Peyer's patch (tissue), 4 donors: ENCODE data around the gene METTL4.

Experiments
- CTCF ChIP-seq, 6 experiments: fragments of 450-650 bp in 4 of 6; fragments of 200-600 bp in 2 of 6; sonication (generic) in 1 of 6; IDR thresholded peaks; one replicate each; pipeline ENCODE4 v1.5.1; 2017 to 2019; ENCODE audit warnings: antibody characterized with exemption in 6 of 6, mild to moderate bottlenecking in 3 of 6, moderate library complexity in 1 of 6
- POLR2A ChIP-seq, 2 donors: fragments of 450-650 bp; IDR thresholded peaks; one replicate each; pipeline ENCODE4 v1.5.1; 2017; ENCODE audit warnings: antibody characterized with exemption in 2 of 2, mild to moderate bottlenecking in 2 of 2, moderate library complexity in 2 of 2

DNA sequence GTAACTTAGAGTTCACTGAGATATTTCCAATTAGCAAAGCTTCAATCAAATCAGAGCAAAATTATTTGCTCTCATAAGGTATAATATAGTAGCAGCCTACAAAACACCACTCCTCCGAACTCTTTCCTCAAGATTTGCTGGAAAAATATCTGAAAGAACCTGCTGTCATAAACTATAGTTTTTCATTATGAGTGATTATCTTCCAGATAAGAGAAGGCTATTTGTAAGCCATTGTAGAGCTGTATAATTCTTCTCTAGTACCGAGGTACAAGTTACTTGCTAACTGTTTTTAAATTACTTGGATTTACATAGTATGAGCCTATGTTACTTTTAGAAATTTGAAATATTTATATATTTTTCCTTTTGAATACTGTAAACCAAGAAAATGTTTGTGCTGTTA, 2.1 kb upstream of the METTL4 start:
- TF ChIP-seq CTCF (IDR thresholded peaks at IDR 0.05) (no peak), POLR2A (IDR thresholded peaks at IDR 0.05) (no peak)
